ENCODE data around the gene SEC24C.

The SEC24C gene

GRCh38 chr10:73814276-73814895 lies 70.2 kb downstream of the SEC24C start:
- no peak for DNase-seq

- DNase-seq, result no peak
Measured at GRCh38 chr10:73814896-73815718, 70.9 kb downstream of the SEC24C start.

- no peak for DNase-seq
Measured at GRCh38 chr10:73815719-73816030, 71.5 kb downstream of the SEC24C start.

GRCh38 chr10:73816917-73817729 lies 73.0 kb downstream of the SEC24C start:
- DNase-seq, result no peak

GRCh38 chr10:73817826-73818225 lies 73.7 kb downstream of the SEC24C start:
- DNase-seq, result no peak

- no peak for DNase-seq
Measured at GRCh38 chr10:73818402-73818801, 74.2 kb downstream of the SEC24C start.

- no peak for DNase-seq
Measured at GRCh38 chr10:73819081-73819480, 74.9 kb downstream of the SEC24C start.

DNA sequence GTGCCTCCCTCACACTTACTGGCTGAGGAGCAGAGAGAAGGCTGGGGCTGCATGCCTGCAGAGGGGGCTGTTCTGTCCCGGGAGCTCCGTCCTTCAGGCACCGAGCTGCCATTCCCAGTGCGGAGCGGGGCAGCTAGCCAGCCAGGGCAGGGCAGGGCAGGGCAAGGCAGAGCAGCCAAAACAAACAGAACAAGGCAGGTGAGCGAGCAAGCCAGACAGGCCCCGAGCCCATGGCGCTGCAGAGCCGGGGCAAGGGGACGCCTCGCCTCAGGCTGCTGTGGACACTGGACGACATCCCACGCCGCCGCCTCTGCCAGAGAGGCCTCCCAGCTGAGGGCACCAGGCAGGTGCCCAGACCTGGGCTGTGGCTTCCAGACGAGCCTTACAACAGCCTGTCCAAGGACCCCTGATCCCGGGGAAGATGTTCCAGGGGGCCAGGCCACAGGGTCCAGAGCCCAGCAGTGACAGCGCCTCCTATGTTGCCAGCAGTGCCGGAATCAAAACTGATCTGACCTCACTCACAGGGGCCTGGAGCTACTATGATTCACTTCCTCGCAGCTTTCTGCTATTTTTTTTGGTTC lies 75.4 kb downstream of the SEC24C start:
- DNase-seq, result no peak
